Coronary artery (tissue), 2 donors: ENCODE measurements around the gene CHD5.

ENCODE experiments used
- DNase-seq: peaks from one replicate; pipeline ENCODE4 v3.0.0-alpha.2; 2017; ENCODE audit warnings: low spot score
- H3K27ac ChIP-seq, 2 donors: fragments of 200-600 bp; sonication (generic); one replicate each; pipeline ENCODE4 v1.5.1; 2016 to 2019
- H3K4me3 ChIP-seq: fragments of 200-600 bp; sonication (generic); 2 replicates; pipeline ENCODE4 v1.5.1; 2016; ENCODE audit warnings: mild to moderate bottlenecking, moderate library complexity
- TF ChIP-seq, protein P1 (sequence below): fragments of 200-600 bp; sonication (generic); IDR thresholded peaks from one replicate; pipeline ENCODE4 v1.5.1; 2019; ENCODE audit warnings: antibody characterized with exemption

The CHD5 gene

DNA sequence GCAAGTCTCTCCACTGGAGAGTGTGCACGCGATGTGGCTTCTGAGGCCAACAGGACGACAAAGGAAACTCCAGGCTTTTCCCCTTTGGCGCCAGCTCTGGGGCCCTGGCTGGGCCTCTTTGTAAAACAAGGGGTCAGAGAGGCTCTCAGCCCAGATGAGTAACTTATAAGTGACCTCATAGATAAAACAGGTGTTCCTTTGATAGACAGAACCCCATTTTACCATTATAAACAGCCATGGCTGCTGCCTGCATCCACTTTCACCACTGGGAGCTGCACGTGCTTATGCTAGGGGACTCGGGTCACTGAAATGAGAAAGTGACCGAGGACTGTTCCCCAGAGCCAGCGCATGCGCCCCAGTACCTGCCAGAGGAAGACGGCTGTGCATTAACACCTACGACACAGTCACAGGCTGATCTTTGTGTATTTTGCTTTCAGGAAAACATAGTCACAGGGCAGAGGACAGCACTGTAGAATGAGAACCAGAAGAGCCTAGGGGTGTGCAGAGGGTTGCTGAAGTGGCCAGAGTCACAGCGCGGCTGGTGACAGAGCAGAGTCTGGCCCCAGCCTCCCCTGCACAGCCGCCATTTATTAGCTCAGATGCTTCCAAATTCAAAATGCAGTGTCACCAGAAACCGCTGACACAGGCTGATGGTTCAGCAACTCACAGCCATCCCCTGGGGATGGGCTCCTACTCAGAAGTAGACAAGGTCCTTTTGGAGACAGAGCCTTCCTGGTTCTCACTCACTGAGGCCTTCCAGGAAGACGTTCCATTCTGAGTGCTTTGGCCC lies 38.4 kb upstream of the CHD5 start:
- DNase-seq = no peak

DNA sequence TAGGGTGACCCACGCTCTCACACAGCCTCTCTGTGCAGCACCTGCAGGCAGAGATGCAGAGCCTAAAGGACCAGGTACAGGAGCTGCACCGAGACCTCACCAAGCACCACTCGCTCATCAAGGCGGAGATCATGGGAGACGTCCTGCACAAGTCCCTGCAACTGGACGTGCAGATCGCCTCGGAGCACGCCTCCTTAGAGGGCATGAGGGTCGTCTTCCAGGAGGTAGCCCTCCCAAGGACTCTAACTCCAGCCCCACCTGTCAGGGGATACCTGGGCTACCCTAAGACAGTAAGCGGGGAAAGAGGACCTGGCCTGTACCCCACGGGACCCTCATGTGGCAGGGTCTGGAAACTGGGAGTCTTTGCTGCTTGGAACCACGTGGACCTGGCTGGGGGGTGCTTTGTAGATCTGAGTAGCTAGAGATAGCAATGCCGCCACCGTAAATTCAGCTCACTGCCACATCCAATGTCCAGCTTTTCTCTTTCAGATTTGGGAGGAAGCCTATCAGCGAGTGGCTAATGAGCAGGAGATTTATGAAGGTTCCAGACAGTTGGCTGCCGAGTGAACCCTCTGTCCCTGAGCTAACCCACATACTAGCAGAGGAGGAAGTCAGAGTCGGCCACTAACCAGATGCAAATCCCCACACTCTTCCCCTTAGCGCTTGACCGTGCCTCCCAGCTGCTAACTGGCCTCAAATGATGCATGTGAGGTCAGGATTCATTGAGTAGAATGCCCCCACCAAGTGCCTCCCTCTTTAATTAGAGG lies 32.3 kb upstream of the CHD5 start:
- TF ChIP-seq, protein P1, sequence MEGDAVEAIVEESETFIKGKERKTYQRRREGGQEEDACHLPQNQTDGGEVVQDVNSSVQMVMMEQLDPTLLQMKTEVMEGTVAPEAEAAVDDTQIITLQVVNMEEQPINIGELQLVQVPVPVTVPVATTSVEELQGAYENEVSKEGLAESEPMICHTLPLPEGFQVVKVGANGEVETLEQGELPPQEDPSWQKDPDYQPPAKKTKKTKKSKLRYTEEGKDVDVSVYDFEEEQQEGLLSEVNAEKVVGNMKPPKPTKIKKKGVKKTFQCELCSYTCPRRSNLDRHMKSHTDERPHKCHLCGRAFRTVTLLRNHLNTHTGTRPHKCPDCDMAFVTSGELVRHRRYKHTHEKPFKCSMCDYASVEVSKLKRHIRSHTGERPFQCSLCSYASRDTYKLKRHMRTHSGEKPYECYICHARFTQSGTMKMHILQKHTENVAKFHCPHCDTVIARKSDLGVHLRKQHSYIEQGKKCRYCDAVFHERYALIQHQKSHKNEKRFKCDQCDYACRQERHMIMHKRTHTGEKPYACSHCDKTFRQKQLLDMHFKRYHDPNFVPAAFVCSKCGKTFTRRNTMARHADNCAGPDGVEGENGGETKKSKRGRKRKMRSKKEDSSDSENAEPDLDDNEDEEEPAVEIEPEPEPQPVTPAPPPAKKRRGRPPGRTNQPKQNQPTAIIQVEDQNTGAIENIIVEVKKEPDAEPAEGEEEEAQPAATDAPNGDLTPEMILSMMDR = no peak
- no peak overlapping the region for H3K4me3 ChIP-seq
- DNase-seq = no peak
- no peak overlapping the region for H3K27ac ChIP-seq

More for the DNA sequence above, 38.4 kb upstream of the CHD5 start:
- Histone ChIP-seq H3K4me3 (no peak overlapping the region), H3K27ac (no peak overlapping the region)
- TF ChIP-seq, protein P1 = no peak

DNA sequence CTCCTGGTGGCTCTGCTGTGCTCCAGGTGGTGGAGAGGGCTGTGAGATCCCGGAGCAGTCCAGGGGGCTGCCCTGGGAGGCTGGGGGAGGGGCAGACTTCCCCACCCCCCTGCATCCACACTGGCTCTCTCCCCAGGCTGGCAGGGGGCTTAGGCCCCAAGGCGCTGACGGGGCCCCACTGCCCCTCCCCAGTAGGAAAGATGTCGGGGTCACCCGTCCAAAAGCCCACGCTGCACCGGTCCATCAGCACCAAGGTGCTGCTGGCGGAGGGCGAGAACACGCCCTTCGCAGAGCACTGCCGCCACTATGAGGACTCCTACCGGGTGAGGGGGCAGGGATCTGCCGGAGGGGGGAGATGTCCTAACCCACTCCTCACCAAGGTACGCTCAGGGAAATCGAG lies 31.6 kb upstream of the CHD5 start:
- TF ChIP-seq, protein P1 = no peak
- H3K4me3 ChIP-seq = no peak overlapping the region
- DNase-seq = no peak
- no peak overlapping the region for H3K27ac ChIP-seq

DNA sequence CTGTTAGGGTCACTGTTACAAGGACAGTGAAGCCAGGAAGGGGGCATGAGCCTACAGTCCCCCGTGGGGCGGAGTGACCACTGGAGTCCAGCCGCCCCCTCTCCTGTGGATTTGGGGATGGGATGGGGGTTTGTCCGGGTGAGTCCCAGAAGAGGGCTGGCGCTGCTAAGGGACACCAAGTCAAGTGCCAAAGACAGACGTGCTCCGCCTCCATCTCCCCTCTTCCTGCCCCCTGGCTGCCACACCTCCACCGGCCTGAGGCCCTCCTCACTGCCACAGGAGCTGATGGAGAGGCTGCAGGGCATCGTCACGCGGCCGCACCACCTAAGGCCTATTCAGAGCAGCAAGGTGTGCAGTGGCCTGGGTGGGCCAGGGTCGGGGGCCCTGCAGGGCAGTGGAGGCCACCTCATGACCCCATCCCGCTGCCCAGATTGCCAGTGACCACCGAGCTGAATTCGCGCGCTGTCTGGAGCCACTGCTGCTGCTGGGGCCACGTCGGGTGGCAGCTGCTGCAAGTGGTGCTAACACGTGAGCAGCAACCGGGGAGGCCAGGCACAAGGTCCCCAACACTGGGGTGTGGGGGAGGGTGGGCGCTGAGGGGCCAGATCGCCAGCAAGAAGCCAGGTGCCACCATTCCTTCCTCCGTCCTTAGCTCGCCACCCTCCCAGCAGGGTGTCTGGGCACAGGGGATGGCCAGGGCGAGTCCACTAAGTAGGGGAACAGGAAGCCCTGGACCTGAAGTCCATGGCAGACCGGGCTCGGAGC lies 30.7 kb upstream of the CHD5 start:
- H3K4me3 ChIP-seq = no peak overlapping the region
- TF ChIP-seq, protein P1 = no peak
- no peak for DNase-seq

DNA sequence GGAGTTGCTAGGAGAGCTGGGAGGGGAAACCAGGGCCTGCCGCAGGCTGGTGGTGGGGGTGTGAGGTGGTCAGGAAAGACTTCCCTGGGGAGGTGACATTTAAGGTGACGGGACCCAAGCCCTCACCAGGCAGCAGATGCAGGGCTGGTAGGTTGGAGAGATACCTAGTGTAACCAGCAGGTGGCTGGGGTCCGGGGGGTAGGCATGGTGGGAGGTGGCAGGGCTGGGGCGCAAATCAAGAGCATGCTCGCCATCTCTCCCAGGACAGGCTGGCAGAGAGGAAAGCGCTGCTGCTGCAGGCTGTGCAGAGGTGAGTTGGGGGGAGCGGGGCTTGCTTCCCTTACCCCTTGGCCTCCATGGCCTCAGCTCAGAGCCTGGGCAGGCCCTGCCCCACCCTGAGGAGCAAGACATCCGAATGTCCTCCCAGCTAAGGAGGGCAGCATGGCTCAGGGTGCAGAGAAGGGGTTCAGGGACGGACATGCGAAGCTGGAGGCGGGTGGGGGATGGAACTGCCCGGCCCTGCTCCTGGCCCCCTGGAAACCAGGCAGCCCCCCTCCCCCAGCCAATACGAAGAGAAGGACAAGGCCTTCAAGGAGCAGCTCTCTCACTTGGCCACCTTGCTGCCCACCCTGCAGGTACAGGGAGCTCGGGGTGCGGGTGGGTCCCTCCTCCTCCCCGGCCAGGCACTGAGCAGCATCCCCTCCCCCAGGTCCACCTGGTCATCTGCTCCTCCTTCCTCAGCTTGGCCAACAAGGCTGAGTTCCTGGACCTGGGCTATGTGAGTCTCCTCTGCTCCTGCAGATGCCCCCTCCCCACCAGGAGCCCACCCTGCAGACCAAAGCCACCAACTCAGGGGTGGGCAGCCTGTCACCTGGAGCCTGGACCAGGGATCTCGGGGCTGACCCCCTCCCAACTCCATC lies 29.8 kb upstream of the CHD5 start:
- TF ChIP-seq, protein P1 = no peak

More for the DNA sequence above, 30.7 kb upstream of the CHD5 start:
- no peak overlapping the region for H3K27ac ChIP-seq

More for the DNA sequence above, 29.8 kb upstream of the CHD5 start:
- no peak for DNase-seq
- Histone ChIP-seq H3K4me3 (peak overlapping the region; percentile 72), H3K27ac (no peak overlapping the region)
